GM06990 (cell line): ENCODE results near the gene CFAP20.
"Not testable (repeated sequence)": the region's sequence is repeated elsewhere in the genome, so short reads cannot be mapped to it uniquely, and the experiment has no call there.

Experiments used
- DNase-seq: peaks from one replicate; pipeline ENCODE4 v3.0.0-alpha.2; 2011; ENCODE audit not compliant: insufficient read length; ENCODE audit errors: extremely low read depth
- H3K27me3 ChIP-seq: replicated peaks from 2 replicates; pipeline ENCODE4 v1.6.0; 2011; ENCODE audit warnings: low read length; ENCODE audit not compliant: control insufficient read depth, insufficient read depth
- H3K36me3 ChIP-seq: 2 replicates; pipeline ENCODE4 v1.5.1; 2011; ENCODE audit warnings: low read length; ENCODE audit not compliant: control insufficient read depth, insufficient read depth
- H3K4me3 ChIP-seq: replicated peaks from 2 replicates; pipeline ENCODE4 v1.5.1; 2011; ENCODE audit warnings: low read depth, mild to moderate bottlenecking, control low read depth, low read length
- TF ChIP-seq, protein P1 (sequence below): IDR thresholded peaks from 2 replicates; pipeline ENCODE4 v1.5.1; 2011; ENCODE audit warnings: low read length, control low read depth, mild to moderate bottlenecking, inconsistent platforms; ENCODE audit not compliant: insufficient read depth, poor library complexity, severe bottlenecking

The CFAP20 gene

GRCh38 chr16:58076514-58076913, 52.7 kb downstream of the CFAP20 start:
- H3K4me3 ChIP-seq, result no peak overlapping the region
- H3K36me3 ChIP-seq, result no peaks in the 10 kb centered on the region
- H3K27me3 ChIP-seq, result no peaks in the 10 kb centered on the region
- no peak for DNase-seq
- TF ChIP-seq, protein P1, sequence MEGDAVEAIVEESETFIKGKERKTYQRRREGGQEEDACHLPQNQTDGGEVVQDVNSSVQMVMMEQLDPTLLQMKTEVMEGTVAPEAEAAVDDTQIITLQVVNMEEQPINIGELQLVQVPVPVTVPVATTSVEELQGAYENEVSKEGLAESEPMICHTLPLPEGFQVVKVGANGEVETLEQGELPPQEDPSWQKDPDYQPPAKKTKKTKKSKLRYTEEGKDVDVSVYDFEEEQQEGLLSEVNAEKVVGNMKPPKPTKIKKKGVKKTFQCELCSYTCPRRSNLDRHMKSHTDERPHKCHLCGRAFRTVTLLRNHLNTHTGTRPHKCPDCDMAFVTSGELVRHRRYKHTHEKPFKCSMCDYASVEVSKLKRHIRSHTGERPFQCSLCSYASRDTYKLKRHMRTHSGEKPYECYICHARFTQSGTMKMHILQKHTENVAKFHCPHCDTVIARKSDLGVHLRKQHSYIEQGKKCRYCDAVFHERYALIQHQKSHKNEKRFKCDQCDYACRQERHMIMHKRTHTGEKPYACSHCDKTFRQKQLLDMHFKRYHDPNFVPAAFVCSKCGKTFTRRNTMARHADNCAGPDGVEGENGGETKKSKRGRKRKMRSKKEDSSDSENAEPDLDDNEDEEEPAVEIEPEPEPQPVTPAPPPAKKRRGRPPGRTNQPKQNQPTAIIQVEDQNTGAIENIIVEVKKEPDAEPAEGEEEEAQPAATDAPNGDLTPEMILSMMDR, result no peak

GRCh38 chr16:58074657-58075056, 54.5 kb downstream of the CFAP20 start:
- TF ChIP-seq, protein P1, result no peak
- no peak for DNase-seq
- no peak overlapping the region for H3K4me3 ChIP-seq

GRCh38 chr16:58073086-58073485, 56.1 kb downstream of the CFAP20 start:
- not testable (repeated sequence) for DNase-seq, H3K4me3 ChIP-seq, H3K36me3 ChIP-seq, H3K27me3 ChIP-seq

More at GRCh38 chr16:58074657-58075056, 54.5 kb downstream of the CFAP20 start:
- no peaks in the 10 kb centered on the region for H3K27me3 ChIP-seq
- no peaks in the 10 kb centered on the region for H3K36me3 ChIP-seq

- not testable (repeated sequence) for H3K27me3 ChIP-seq, H3K36me3 ChIP-seq, DNase-seq, H3K4me3 ChIP-seq
Observed at GRCh38 chr16:58072134-58072533, 57.0 kb downstream of the CFAP20 start.

GRCh38 chr16:58070585-58070984, 58.6 kb downstream of the CFAP20 start:
- TF ChIP-seq, protein P1, result no peak
- no peaks in the 10 kb centered on the region for H3K36me3 ChIP-seq
- no peaks in the 10 kb centered on the region for H3K27me3 ChIP-seq
- no peak overlapping the region for H3K4me3 ChIP-seq
- DNase-seq, result no peak
